GM12872 (cell line): ENCODE results near the gene PHACTR2.

ENCODE experiments used
- TF ChIP-seq, protein P1 (sequence below): IDR thresholded peaks from 3 replicates; pipeline ENCODE4 v1.5.1; 2011; ENCODE audit warnings: low read depth, mild to moderate bottlenecking, low read length, moderate library complexity; ENCODE audit not compliant: insufficient read depth

Gene PHACTR2

DNA sequence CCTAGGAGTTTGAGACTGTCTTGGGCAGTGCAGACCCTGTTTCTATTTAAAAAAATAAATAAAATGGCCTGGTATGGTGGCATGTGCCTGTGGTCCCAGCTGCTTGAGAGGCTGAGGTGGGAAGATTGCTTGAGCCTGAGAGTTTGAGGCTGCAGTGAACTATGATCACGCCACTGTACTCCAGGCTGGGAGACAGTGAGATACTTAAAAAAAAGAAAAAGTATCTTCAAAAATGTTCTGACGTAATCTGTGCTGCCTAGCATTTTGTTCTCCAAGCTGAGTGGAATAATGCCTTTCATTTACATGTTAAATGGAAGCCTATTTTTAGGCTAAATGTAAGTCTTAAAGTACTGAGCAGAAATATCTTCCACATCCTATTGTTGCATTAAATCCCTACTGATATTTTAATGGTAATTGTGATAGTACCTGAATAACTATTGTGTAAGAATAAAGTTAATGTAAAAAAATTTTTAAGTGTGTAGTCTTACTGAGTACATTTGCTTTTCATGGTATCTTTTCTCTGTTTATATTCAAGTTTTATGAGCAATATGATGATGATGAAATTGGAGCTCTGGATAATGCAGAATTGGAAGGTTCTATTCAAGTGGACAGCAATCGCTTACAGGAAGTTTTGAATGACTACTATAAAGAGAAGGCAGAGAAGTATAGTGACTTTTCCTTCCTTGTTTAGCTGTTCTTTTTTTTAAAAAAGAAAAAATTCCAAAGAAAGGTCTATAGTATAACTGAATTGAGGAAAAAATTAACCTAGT is 182.3 kb downstream of the PHACTR2 start:
- TF ChIP-seq, protein P1, sequence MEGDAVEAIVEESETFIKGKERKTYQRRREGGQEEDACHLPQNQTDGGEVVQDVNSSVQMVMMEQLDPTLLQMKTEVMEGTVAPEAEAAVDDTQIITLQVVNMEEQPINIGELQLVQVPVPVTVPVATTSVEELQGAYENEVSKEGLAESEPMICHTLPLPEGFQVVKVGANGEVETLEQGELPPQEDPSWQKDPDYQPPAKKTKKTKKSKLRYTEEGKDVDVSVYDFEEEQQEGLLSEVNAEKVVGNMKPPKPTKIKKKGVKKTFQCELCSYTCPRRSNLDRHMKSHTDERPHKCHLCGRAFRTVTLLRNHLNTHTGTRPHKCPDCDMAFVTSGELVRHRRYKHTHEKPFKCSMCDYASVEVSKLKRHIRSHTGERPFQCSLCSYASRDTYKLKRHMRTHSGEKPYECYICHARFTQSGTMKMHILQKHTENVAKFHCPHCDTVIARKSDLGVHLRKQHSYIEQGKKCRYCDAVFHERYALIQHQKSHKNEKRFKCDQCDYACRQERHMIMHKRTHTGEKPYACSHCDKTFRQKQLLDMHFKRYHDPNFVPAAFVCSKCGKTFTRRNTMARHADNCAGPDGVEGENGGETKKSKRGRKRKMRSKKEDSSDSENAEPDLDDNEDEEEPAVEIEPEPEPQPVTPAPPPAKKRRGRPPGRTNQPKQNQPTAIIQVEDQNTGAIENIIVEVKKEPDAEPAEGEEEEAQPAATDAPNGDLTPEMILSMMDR: no peak

- TF ChIP-seq, protein P1: no peak
Observed at GRCh38 chr6:143863771-143864170, 186.0 kb downstream of the PHACTR2 start.

GRCh38 chr6:143864234-143864633 is 186.5 kb downstream of the PHACTR2 start, which contains the start of gene ZC2HC1B:
ZC2HC1B (plus strand) TSS chr6:143864474; CDS start chr6:143864540, 66 bp downstream.
- TF ChIP-seq, protein P1: no peak

- TF ChIP-seq, protein P1: no peak
Observed at GRCh38 chr6:143867236-143867635, 189.5 kb downstream of the PHACTR2 start.

- TF ChIP-seq, protein P1: no peak
Observed at GRCh38 chr6:143872201-143872600, 194.4 kb downstream of the PHACTR2 start.

DNA sequence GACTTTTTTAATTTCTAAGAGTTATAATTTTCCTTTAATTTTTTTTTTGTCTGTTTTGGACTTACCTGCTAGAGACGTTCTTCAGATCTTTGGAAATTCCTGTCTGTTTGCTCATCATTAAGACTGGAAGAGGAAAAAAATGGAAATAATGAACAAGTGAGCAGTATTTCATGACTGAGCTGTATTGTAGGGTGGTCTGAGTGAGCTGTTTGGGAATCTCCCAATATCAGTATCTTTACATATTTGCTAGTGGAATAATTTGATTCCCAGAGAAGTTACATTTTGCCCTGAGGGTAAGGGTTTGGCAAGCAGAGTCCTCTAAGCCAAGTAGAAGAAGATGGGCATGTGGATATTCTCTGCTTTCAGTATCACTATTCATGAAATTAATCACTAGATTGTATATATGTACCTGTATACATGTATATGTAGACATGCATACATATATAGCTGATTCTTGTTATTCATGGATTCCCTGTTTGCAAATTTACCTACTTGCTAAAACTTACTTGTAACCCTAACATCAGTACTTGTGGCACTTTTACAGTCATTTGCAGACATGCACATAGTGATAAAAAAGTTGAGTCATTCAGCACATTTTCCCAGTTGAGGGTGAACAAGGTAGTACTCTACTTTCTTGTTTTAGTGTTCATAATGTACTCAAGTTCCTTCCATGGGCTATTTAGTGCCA is 200.0 kb downstream of the PHACTR2 start:
- TF ChIP-seq, protein P1: no peak

- TF ChIP-seq, protein P1: no peak
Observed at GRCh38 chr6:143878272-143878760, 200.6 kb downstream of the PHACTR2 start.
